ENCODE data around the gene ROCK2.

ROCK2 gene

DNA sequence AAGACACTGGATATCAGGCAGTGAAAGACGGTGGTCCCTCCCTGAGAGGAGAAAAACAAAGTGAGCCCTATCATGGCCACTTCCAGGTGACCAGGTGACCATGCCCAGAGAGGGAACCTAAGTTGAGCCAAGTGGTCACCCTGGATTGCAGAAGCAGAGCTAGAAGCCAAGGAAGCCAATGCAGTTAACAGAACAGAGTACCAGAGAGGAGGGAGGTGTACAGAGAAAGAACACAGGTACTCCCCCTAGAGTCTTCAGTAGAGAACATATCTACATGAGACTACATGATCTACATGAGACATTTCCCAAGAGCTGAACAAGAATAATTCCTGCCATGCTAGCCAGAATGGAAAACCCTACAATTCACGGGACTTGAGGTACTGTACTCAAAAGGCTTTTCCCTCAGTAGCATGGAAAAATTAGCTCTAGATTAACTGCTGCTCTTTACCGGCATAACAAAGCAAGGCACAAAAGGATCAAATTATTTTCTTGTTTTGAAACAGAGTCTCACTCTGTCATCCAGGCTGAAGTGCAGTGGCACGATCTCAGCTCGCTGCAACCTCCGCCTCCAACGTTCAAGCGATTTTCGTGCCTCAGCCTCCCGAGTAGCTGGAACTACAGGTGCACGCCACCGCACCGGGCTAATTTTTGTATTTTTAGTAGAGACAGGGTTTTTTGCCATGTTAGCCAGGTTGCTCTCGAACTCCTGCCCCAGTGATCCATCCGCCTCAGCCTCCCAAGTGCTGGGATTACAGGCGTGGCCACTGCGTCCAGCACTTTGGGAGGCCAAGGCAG lies 23.5 kb downstream of the ROCK2 start:
- H3K9me3 ChIP-seq (ENCODE audit: insufficient read depth, low read depth, low read length), result no peaks in the 10 kb centered on the region
- no peak overlapping the region for H3K9ac ChIP-seq (ENCODE audit: low read depth, low read length)
- no peaks in the 10 kb centered on the region for H3K27me3 ChIP-seq (ENCODE audit: insufficient read depth, low read length)
- no peak overlapping the region for H3K27ac ChIP-seq (ENCODE audit: low read depth, low read length)
- WGBS, result 96% methylated on average over 17 of the region's 17 CpGs
- no peaks in the 10 kb centered on the region for H3K4me1 ChIP-seq (ENCODE audit: insufficient read depth, low read length)
- no peaks in the 10 kb centered on the region for H3K36me3 ChIP-seq (ENCODE audit: insufficient read depth, low read length)
- no peak overlapping the region for H3K4me3 ChIP-seq (ENCODE audit: low read length)

GRCh38 chr2:11319939-11320338 lies 24.5 kb downstream of the ROCK2 start:
- no peak overlapping the region for H3K4me3 ChIP-seq (ENCODE audit: low read length)
- H3K4me1 ChIP-seq (ENCODE audit: insufficient read depth, low read length), result no peaks in the 10 kb centered on the region
- H3K9ac ChIP-seq (ENCODE audit: low read depth, low read length), result no peak overlapping the region
- H3K36me3 ChIP-seq (ENCODE audit: insufficient read depth, low read length), result no peaks in the 10 kb centered on the region
- no peak overlapping the region for H3K27ac ChIP-seq (ENCODE audit: low read depth, low read length)
- no peaks in the 10 kb centered on the region for H3K27me3 ChIP-seq (ENCODE audit: insufficient read depth, low read length)
- no peaks in the 10 kb centered on the region for H3K9me3 ChIP-seq (ENCODE audit: insufficient read depth, low read depth, low read length)

GRCh38 chr2:11315074-11315705 lies 29.2 kb downstream of the ROCK2 start:
- H3K4me1 ChIP-seq (ENCODE audit: insufficient read depth, low read length), result peaks cover 10% of the 10 kb centered on the region; the same call in 1 of the 2 replicates
- no peaks in the 10 kb centered on the region for H3K9me3 ChIP-seq (ENCODE audit: insufficient read depth, low read depth, low read length)
- no peak overlapping the region for H3K4me3 ChIP-seq (ENCODE audit: low read length)
- H3K27ac ChIP-seq (ENCODE audit: low read depth, low read length), result no peak overlapping the region
- H3K36me3 ChIP-seq (ENCODE audit: insufficient read depth, low read length), result no peaks in the 10 kb centered on the region
- no peak overlapping the region for H3K9ac ChIP-seq (ENCODE audit: low read depth, low read length)
- no CpG with 5 or more reads among the region's 1 CpG for WGBS
- no peaks in the 10 kb centered on the region for H3K27me3 ChIP-seq (ENCODE audit: insufficient read depth, low read length)

DNA sequence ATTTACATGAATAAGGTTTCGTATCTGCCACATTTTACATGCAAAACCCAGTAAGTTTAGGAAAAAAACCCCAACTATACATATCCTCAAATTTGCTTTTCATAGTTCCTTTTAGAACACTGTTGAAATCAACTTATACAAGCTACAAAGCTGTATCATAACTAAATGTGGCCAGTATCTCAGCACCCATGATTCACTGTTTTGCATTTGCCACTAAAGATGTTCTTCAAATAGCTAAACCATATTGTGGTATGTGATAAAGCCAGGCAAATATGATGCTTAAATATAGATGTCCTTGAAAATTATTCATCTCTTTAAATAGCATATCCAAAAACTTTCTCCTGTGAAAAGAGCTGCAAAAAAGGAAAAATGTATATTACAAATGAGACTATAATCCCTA lies 29.9 kb downstream of the ROCK2 start:
- no peaks in the 10 kb centered on the region for H3K9me3 ChIP-seq (ENCODE audit: insufficient read depth, low read depth, low read length)
- no peak overlapping the region for H3K27ac ChIP-seq (ENCODE audit: low read depth, low read length)
- H3K9ac ChIP-seq (ENCODE audit: low read depth, low read length), result no peak overlapping the region
- 97% methylated on average over 1 of the region's 1 CpG for WGBS
- no peaks in the 10 kb centered on the region for H3K27me3 ChIP-seq (ENCODE audit: insufficient read depth, low read length)
- no peak overlapping the region for H3K4me3 ChIP-seq (ENCODE audit: low read length)
- H3K36me3 ChIP-seq (ENCODE audit: insufficient read depth, low read length), result no peaks in the 10 kb centered on the region
- peaks cover 10% of the 10 kb centered on the region; the same call in 1 of the 2 replicates for H3K4me1 ChIP-seq (ENCODE audit: insufficient read depth, low read length)

- Histone ChIP-seq H3K9me3 (ENCODE audit: insufficient read depth, low read depth, low read length) (no peaks in the 10 kb centered on the region), H3K36me3 (ENCODE audit: insufficient read depth, low read length) (no peaks in the 10 kb centered on the region), H3K9ac (ENCODE audit: low read depth, low read length) (no peak overlapping the region), H3K27ac (ENCODE audit: low read depth, low read length) (no peak overlapping the region), H3K27me3 (ENCODE audit: insufficient read depth, low read length) (no peaks in the 10 kb centered on the region), H3K4me1 (ENCODE audit: insufficient read depth, low read length) (peaks cover 10% of the 10 kb centered on the region; the same call in 1 of the 2 replicates), H3K4me3 (ENCODE audit: low read length) (no peak overlapping the region)
- WGBS, result 95% methylated on average over 5 of the region's 6 CpGs
Observed at GRCh38 chr2:11312770-11313471, 31.5 kb downstream of the ROCK2 start.

- Histone ChIP-seq H3K36me3 (ENCODE audit: insufficient read depth, low read length) (no peaks in the 10 kb centered on the region), H3K9me3 (ENCODE audit: insufficient read depth, low read depth, low read length) (no peaks in the 10 kb centered on the region), H3K27ac (ENCODE audit: low read depth, low read length) (no peak overlapping the region), H3K4me3 (ENCODE audit: low read length) (no peak overlapping the region), H3K4me1 (ENCODE audit: insufficient read depth, low read length) (peaks cover 10% of the 10 kb centered on the region; the same call in 1 of the 2 replicates), H3K27me3 (ENCODE audit: insufficient read depth, low read length) (no peaks in the 10 kb centered on the region), H3K9ac (ENCODE audit: low read depth, low read length) (no peak overlapping the region)
- 93% methylated on average over 6 of the region's 7 CpGs for WGBS
Observed at GRCh38 chr2:11311543-11311942, 32.9 kb downstream of the ROCK2 start.

DNA sequence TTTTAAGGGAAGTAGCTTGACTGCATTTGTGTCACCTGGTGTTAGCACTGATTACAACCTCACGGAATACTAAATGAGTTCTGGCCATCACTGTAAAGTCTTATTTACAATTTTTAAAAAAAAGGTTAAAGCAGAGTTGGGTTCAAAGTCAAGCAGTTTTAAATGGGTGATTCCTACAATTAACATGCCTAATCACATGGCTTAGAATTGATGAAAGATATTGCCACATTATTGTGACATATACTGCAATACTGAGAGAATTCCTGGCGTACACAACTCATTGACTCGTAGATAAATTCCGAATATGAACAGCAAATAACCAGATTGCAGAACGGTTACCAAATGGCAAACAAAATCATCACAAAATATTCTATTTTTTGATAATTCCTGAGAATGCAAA lies 34.2 kb downstream of the ROCK2 start:
- Histone ChIP-seq H3K36me3 (ENCODE audit: insufficient read depth, low read length) (no peaks in the 10 kb centered on the region), H3K27ac (ENCODE audit: low read depth, low read length) (no peak overlapping the region), H3K9me3 (ENCODE audit: insufficient read depth, low read depth, low read length) (no peaks in the 10 kb centered on the region), H3K4me1 (ENCODE audit: insufficient read depth, low read length) (peaks cover 10% of the 10 kb centered on the region; the same call in 1 of the 2 replicates), H3K9ac (ENCODE audit: low read depth, low read length) (no peak overlapping the region), H3K27me3 (ENCODE audit: insufficient read depth, low read length) (no peaks in the 10 kb centered on the region), H3K4me3 (ENCODE audit: low read length) (no peak overlapping the region)
- 66% methylated on average over 4 of the region's 5 CpGs for WGBS

DNA sequence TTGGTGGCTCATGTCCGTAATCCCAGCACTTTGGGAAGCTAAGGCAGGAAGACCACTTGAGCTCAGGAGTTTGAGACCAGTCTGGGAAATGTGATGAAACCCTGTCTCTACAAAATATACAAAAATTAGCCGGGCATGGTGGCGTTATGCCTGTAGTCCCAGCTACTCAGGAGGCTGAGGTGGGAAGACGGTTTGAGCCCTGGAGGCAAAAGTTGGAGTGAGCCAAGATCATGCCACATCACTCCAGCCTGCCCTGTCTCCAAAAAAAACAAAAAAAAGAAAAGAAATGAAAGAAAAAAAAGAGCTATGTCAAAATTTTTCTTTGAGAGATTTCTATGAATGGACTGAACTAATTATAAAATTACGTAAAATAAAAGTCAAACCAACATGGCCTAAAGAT lies 34.7 kb downstream of the ROCK2 start:
- no peaks in the 10 kb centered on the region for H3K9me3 ChIP-seq (ENCODE audit: insufficient read depth, low read depth, low read length)
- H3K9ac ChIP-seq (ENCODE audit: low read depth, low read length), result no peak overlapping the region

DNA sequence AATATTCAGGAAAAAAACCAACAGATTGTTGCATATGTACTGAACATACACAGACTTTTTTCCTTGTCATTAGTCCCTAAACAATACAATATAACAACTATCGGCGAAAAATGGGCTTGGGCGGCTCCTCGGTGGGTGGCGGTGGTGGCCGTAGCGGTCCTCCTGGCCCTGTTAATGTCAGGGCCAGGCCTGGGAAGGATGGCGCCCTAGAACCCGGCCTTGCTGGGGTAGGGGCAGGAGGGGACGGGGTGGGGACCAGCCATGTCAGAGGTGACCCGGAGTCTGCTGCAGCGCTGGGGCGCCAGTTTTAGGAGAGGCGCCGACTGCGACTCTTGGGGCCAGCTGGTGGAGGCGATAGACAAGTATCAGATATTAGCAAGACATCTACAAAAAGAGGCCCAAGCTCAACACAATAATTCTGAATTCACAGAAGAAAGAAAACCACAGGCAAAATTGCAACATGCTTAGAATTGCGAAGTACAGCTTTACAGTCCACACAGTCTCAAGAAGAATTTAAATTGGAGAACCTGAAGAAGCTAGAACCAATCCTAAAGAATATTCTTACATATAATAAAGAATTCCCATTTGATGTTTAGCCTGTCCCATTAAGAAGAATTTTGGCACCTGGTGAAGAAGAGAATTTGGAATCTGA lies 36.5 kb downstream of the ROCK2 start:
- H3K27me3 ChIP-seq (ENCODE audit: insufficient read depth, low read length), result no peaks in the 10 kb centered on the region
- H3K36me3 ChIP-seq (ENCODE audit: insufficient read depth, low read length), result no peaks in the 10 kb centered on the region
- no peaks in the 10 kb centered on the region for H3K9me3 ChIP-seq (ENCODE audit: insufficient read depth, low read depth, low read length)
- H3K27ac ChIP-seq (ENCODE audit: low read depth, low read length), result no peak overlapping the region
- WGBS, result 97% methylated on average over 17 of the region's 18 CpGs
- peaks cover 10% of the 10 kb centered on the region; the same call in 1 of the 2 replicates for H3K4me1 ChIP-seq (ENCODE audit: insufficient read depth, low read length)
- H3K4me3 ChIP-seq (ENCODE audit: low read length), result no peak overlapping the region
- H3K9ac ChIP-seq (ENCODE audit: low read depth, low read length), result no peak overlapping the region

More for the DNA sequence above, 34.7 kb downstream of the ROCK2 start:
- no peaks in the 10 kb centered on the region for H3K36me3 ChIP-seq (ENCODE audit: insufficient read depth, low read length)
- WGBS, result 67% methylated on average over 3 of the region's 5 CpGs
- no peaks in the 10 kb centered on the region for H3K27me3 ChIP-seq (ENCODE audit: insufficient read depth, low read length)
- no peak overlapping the region for H3K4me3 ChIP-seq (ENCODE audit: low read length)
- H3K27ac ChIP-seq (ENCODE audit: low read depth, low read length), result no peak overlapping the region
- peaks cover 10% of the 10 kb centered on the region; the same call in 1 of the 2 replicates for H3K4me1 ChIP-seq (ENCODE audit: insufficient read depth, low read length)

GRCh38 chr2:11305958-11306357 lies 38.5 kb downstream of the ROCK2 start:
- no peaks in the 10 kb centered on the region for H3K36me3 ChIP-seq (ENCODE audit: insufficient read depth, low read length)
- H3K9ac ChIP-seq (ENCODE audit: low read depth, low read length), result no peak overlapping the region
- H3K27ac ChIP-seq (ENCODE audit: low read depth, low read length), result no peak overlapping the region
- no peak overlapping the region for H3K4me3 ChIP-seq (ENCODE audit: low read length)
- WGBS, result 99% methylated on average over 1 of the region's 1 CpG
- H3K9me3 ChIP-seq (ENCODE audit: insufficient read depth, low read depth, low read length), result no peaks in the 10 kb centered on the region
- H3K27me3 ChIP-seq (ENCODE audit: insufficient read depth, low read length), result no peaks in the 10 kb centered on the region
- no peaks in the 10 kb centered on the region; the same call in 1 of the 2 replicates for H3K4me1 ChIP-seq (ENCODE audit: insufficient read depth, low read length)

- no peak overlapping the region for H3K27ac ChIP-seq (ENCODE audit: low read depth, low read length)
- no peaks in the 10 kb centered on the region for H3K27me3 ChIP-seq (ENCODE audit: insufficient read depth, low read length)
- H3K4me1 ChIP-seq (ENCODE audit: insufficient read depth, low read length), result no peaks in the 10 kb centered on the region; the same call in 1 of the 2 replicates
- no peak overlapping the region for H3K9ac ChIP-seq (ENCODE audit: low read depth, low read length)
- H3K9me3 ChIP-seq (ENCODE audit: insufficient read depth, low read depth, low read length), result no peaks in the 10 kb centered on the region
- 87% methylated on average over 2 of the region's 4 CpGs for WGBS
- H3K4me3 ChIP-seq (ENCODE audit: low read length), result no peak overlapping the region
- no peaks in the 10 kb centered on the region for H3K36me3 ChIP-seq (ENCODE audit: insufficient read depth, low read length)
Observed at GRCh38 chr2:11305338-11305737, 39.1 kb downstream of the ROCK2 start.
